SK-N-SH (cell line): ENCODE data around the gene ATP11A.

ENCODE experiments used
- CHD2 ChIP-seq: fragments of 150-350 bp; IDR thresholded peaks from 2 replicates; pipeline ENCODE4 v1.6.1; 2018; ENCODE audit warnings: low read length; ENCODE audit not compliant: partially characterized antibody
- EZH2phosphoT487 ChIP-seq: fragments of 200-600 bp; sonication (generic); IDR thresholded peaks from 2 replicates; pipeline ENCODE4 v1.6.1; 2017; ENCODE audit warnings: low read depth, mixed run types, mild to moderate bottlenecking, antibody characterized with exemption, moderate library complexity, borderline replicate concordance
- FOXM1 ChIP-seq: IDR thresholded peaks from 2 replicates; pipeline ENCODE4 v1.4.0; 2012; ENCODE audit warnings: low read depth, mild to moderate bottlenecking
- JUND ChIP-seq: IDR thresholded peaks from 2 replicates; pipeline ENCODE4 v1.4.0; 2012
- MXI1 ChIP-seq: IDR thresholded peaks from 2 replicates; pipeline ENCODE4 v1.6.1; 2012; ENCODE audit warnings: mild to moderate bottlenecking, low read depth, low read length, improper control_type of control experiment
- POLR2AphosphoS5 ChIP-seq: IDR thresholded peaks from 2 replicates; pipeline ENCODE4 v1.6.1; 2012; ENCODE audit warnings: low read depth, low read length
- RAD21 ChIP-seq: IDR thresholded peaks from 2 replicates; pipeline ENCODE4 v1.6.1; 2012; ENCODE audit warnings: mild to moderate bottlenecking, low read length
- RFX5 ChIP-seq: IDR thresholded peaks from 2 replicates; pipeline ENCODE4 v1.6.1; 2012; ENCODE audit warnings: mild to moderate bottlenecking, improper control_type of control experiment, low read length
- YY1 ChIP-seq: IDR thresholded peaks from 2 replicates; pipeline ENCODE4 v1.4.0; 2012; ENCODE audit warnings: low read depth, mild to moderate bottlenecking
- TF ChIP-seq, protein P1 (sequence below): fragments of 200-600 bp; sonication (generic); IDR thresholded peaks from 2 replicates; pipeline ENCODE4 v1.6.1; 2017; ENCODE audit warnings: antibody characterized with exemption, mild to moderate bottlenecking, moderate library complexity

DNA sequence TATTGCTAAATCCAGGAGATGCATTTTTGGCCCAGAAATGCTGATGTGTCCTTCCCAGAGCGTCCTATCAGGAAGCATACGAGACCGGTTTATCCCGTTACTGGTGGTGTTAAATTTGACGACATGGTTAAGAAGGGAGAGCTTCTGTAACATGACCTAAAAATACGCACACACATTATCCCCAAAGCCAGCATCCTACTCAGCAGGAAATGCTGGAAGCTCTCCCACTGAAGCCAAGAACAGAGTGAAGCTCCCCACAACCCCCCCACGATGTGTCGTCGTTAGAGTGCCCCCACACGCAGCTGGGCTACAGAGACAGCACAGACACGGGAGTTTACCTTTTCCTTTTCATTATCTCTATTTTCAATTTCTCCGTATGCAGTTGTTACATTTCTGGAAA, 234.1 kb downstream of the ATP11A start:
- TF ChIP-seq, protein P1, sequence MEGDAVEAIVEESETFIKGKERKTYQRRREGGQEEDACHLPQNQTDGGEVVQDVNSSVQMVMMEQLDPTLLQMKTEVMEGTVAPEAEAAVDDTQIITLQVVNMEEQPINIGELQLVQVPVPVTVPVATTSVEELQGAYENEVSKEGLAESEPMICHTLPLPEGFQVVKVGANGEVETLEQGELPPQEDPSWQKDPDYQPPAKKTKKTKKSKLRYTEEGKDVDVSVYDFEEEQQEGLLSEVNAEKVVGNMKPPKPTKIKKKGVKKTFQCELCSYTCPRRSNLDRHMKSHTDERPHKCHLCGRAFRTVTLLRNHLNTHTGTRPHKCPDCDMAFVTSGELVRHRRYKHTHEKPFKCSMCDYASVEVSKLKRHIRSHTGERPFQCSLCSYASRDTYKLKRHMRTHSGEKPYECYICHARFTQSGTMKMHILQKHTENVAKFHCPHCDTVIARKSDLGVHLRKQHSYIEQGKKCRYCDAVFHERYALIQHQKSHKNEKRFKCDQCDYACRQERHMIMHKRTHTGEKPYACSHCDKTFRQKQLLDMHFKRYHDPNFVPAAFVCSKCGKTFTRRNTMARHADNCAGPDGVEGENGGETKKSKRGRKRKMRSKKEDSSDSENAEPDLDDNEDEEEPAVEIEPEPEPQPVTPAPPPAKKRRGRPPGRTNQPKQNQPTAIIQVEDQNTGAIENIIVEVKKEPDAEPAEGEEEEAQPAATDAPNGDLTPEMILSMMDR, result no peak
- no peak for TF ChIP-seq POLR2AphosphoS5
- no peak for TF ChIP-seq JUND
- no peak for TF ChIP-seq CHD2
- TF ChIP-seq RFX5, result no peak
- no peak for TF ChIP-seq FOXM1
- TF ChIP-seq EZH2phosphoT487, result no peak
- TF ChIP-seq YY1, result no peak
- no peak for TF ChIP-seq RAD21
- TF ChIP-seq MXI1, result no peak
